ENCODE results near the gene DIABLO. TPM values are rescaled to one million over a fixed set of nuclear protein-coding genes. Genes with fewer than 3 reads are reported as not detected.

The DIABLO gene
- total RNA-seq, 2 donors from 2014 or later, result 77.5 to 81.0 TPM

- DNase-seq, result peak; percentile 68
- no peak overlapping the region for H3K4me3 ChIP-seq (ENCODE audit: low read length)
- 90 to 94% methylated on average over 26 to 27 of the region's 27 CpGs for WGBS, 2 experiments (ENCODE audit: insufficient coverage in 1 of 2, insufficient read length in 1 of 2)
- H3K27me3 Mint-ChIP-seq (ENCODE audit: insufficient read depth), result peaks cover 45% of the 10 kb centered on the region
- H3K36me3 Mint-ChIP-seq (ENCODE audit: low read depth), result peaks cover 30% of the 10 kb centered on the region
- no peak overlapping the region for H3K27ac ChIP-seq (ENCODE audit: low read depth, low read length)
- TF ChIP-seq, protein P1, sequence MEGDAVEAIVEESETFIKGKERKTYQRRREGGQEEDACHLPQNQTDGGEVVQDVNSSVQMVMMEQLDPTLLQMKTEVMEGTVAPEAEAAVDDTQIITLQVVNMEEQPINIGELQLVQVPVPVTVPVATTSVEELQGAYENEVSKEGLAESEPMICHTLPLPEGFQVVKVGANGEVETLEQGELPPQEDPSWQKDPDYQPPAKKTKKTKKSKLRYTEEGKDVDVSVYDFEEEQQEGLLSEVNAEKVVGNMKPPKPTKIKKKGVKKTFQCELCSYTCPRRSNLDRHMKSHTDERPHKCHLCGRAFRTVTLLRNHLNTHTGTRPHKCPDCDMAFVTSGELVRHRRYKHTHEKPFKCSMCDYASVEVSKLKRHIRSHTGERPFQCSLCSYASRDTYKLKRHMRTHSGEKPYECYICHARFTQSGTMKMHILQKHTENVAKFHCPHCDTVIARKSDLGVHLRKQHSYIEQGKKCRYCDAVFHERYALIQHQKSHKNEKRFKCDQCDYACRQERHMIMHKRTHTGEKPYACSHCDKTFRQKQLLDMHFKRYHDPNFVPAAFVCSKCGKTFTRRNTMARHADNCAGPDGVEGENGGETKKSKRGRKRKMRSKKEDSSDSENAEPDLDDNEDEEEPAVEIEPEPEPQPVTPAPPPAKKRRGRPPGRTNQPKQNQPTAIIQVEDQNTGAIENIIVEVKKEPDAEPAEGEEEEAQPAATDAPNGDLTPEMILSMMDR (conservative IDR thresholded peaks at IDR 0.05), result no peak
- no peak overlapping the region for H3K4me3 Mint-ChIP-seq
- H3K9ac ChIP-seq (ENCODE audit: extremely low read depth, low read length, poor library complexity, severe bottlenecking), result no peak overlapping the region
- no peaks in the 10 kb centered on the region for H3K9me3 ChIP-seq (ENCODE audit: control insufficient read depth, low read length)
- H3K36me3 ChIP-seq (ENCODE audit: control insufficient read depth, insufficient read depth, low read length), result peaks cover 42% of the 10 kb centered on the region
- H3K4me1 Mint-ChIP-seq, result peaks cover 5% of the 10 kb centered on the region
- peaks cover 17% of the 10 kb centered on the region for H3K27me3 ChIP-seq (ENCODE audit: control insufficient read depth, insufficient read depth, low read length, poor library complexity, severe bottlenecking)
- no peaks in the 10 kb centered on the region for H3K4me1 ChIP-seq (ENCODE audit: control insufficient read depth, insufficient read depth, low read length)
- no peak overlapping the region for H3K27ac Mint-ChIP-seq
- no peaks in the 10 kb centered on the region for H3K9me3 Mint-ChIP-seq
These were observed 19.6 kb downstream of the DIABLO start for GRCh38 chr12:122206111-122206881.

GRCh38 chr12:122205053-122205925 is 20.6 kb downstream of the DIABLO start:
- peak overlapping the region; percentile 58 for H3K4me3 Mint-ChIP-seq
- no peak overlapping the region for H3K27ac Mint-ChIP-seq
- H3K4me3 ChIP-seq (ENCODE audit: low read length), result peak overlapping the region; percentile 75
- WGBS, 2 experiments (ENCODE audit: insufficient coverage in 1 of 2, insufficient read length in 1 of 2), result 69 to 77% methylated on average over 18 to 23 of the region's 23 CpGs
- DNase-seq, result peak; percentile 77
- TF ChIP-seq, protein P1 (conservative IDR thresholded peaks at IDR 0.05), result no peak
- peaks cover 5% of the 10 kb centered on the region for H3K4me1 Mint-ChIP-seq
- no peak overlapping the region for H3K27ac ChIP-seq (ENCODE audit: low read depth, low read length)
- H3K9me3 ChIP-seq (ENCODE audit: control insufficient read depth, low read length), result no peaks in the 10 kb centered on the region
- H3K27me3 ChIP-seq (ENCODE audit: control insufficient read depth, insufficient read depth, low read length, poor library complexity, severe bottlenecking), result peaks cover 17% of the 10 kb centered on the region
- peaks cover 24% of the 10 kb centered on the region for H3K36me3 Mint-ChIP-seq (ENCODE audit: low read depth)
- no peaks in the 10 kb centered on the region for H3K9me3 Mint-ChIP-seq
- H3K4me1 ChIP-seq (ENCODE audit: control insufficient read depth, insufficient read depth, low read length), result no peaks in the 10 kb centered on the region
- peaks cover 33% of the 10 kb centered on the region for H3K36me3 ChIP-seq (ENCODE audit: control insufficient read depth, insufficient read depth, low read length)
- peaks cover 51% of the 10 kb centered on the region for H3K27me3 Mint-ChIP-seq (ENCODE audit: insufficient read depth)
- H3K9ac ChIP-seq (ENCODE audit: extremely low read depth, low read length, poor library complexity, severe bottlenecking), result peak overlapping the region; percentile 15

DNA sequence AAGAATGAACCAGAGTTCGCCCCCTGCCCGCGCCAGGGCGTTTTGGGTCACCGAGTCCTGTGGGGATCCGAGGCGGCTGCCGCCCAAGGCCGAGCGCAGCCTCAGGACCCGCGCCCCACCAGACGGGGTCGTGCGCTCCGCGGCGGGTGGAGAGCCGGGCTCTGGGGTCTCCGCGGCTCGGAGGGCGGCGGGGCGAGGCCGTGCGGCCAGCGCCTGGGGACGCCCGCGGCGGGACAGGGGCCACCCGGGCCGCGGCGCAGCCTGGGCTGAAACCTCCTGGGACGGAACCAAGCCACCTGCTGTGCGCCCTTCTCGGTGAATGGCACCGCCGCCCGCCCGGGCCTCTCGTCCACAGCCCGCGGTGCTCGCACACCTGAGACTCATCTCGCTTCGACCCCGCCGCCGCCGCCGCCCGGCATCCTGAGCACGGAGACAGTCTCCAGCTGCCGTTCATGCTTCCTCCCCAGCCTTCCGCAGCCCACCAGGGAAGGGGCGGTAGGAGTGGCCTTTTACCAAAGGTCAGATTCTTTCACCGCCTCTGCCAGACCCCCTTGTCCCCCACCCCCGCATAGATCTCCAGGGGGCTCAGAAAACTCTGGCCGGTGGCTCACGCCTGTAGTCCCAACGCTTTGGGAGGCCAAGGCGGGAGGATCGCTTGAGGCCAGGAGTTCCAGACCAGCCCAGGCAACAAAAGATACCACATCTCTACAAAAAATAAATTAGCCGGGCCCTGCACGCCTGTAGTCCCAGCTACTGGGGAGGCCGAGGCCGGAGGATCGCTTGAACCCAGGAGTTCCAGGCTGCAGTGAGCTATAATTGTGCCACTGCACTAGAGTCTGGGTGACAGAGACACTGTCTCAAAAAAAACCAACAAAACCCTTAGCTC is 21.4 kb downstream of the DIABLO start:
- no peak overlapping the region for H3K27ac Mint-ChIP-seq
- Histone ChIP-seq H3K4me1 (ENCODE audit: control insufficient read depth, insufficient read depth, low read length) (no peaks in the 10 kb centered on the region), H3K27me3 (ENCODE audit: control insufficient read depth, insufficient read depth, low read length, poor library complexity, severe bottlenecking) (peaks cover 17% of the 10 kb centered on the region), H3K27ac (ENCODE audit: low read depth, low read length) (no peak overlapping the region), H3K4me3 (ENCODE audit: low read length) (peak overlapping the region; percentile 75), H3K36me3 (ENCODE audit: control insufficient read depth, insufficient read depth, low read length) (peaks cover 24% of the 10 kb centered on the region), H3K9me3 (ENCODE audit: control insufficient read depth, low read length) (no peaks in the 10 kb centered on the region), H3K9ac (ENCODE audit: extremely low read depth, low read length, poor library complexity, severe bottlenecking) (peak overlapping the region; percentile 16)
- H3K27me3 Mint-ChIP-seq (ENCODE audit: insufficient read depth), result peaks cover 59% of the 10 kb centered on the region
- peaks cover 5% of the 10 kb centered on the region for H3K4me1 Mint-ChIP-seq
- no peaks in the 10 kb centered on the region for H3K9me3 Mint-ChIP-seq
- TF ChIP-seq, protein P1 (conservative IDR thresholded peaks at IDR 0.05), result no peak
- 10 to 14% methylated on average over 48 to 71 of the region's 71 CpGs for WGBS, 2 experiments (ENCODE audit: insufficient coverage in 1 of 2, insufficient read length in 1 of 2)
- H3K4me3 Mint-ChIP-seq, result peak overlapping the region; percentile 58
- H3K36me3 Mint-ChIP-seq (ENCODE audit: low read depth), result peaks cover 17% of the 10 kb centered on the region
- DNase-seq, result peak; percentile 83

All from endodermal cell (in vitro differentiated cells).